ENCODE measurements around the gene GTF3C1. TPM values are rescaled to one million over a fixed set of nuclear protein-coding genes. Genes with fewer than 3 reads are reported as not detected.

Gene GTF3C1
- total and polyA plus RNA-seq, 2 of the 8 experiments (the other 6 are each of a cell fraction or from before 2014, with no cell fraction given), result 89.3 to 126 TPM

GRCh38 chr16:27596411-27596810 lies 46.7 kb upstream of the GTF3C1 start:
- CTCF ChIA-PET (ENCODE audit: partially characterized antibody), result interaction anchor here (0.6 to 4.6 kb wide), 6 partner anchors 8 to 102 kb away, joined by 3 to 19 read pairs (median 4); no protein-coding TSS in a partner anchor
- H3K56ac ChIP-seq (replicated peaks; ENCODE audit: insufficient read length, low read depth, low read length), result no peak overlapping the region
- no peak overlapping the region for H3K4me3 ChIP-seq (ENCODE audit: extremely low read depth in 1 of 4, insufficient read depth in 2 of 4, low read depth in 3 of 4, low read length in 4 of 4)
- no peak overlapping the region for H2BK15ac ChIP-seq (ENCODE audit: low read length)
- no peaks in the 10 kb centered on the region for H3K79me1 ChIP-seq (ENCODE audit: low read depth, low read length)
- H3K9ac ChIP-seq (replicated peaks in 1 of 4; ENCODE audit: extremely low read depth in 1 of 4, low read depth in 3 of 4, low read length in 3 of 4), result no peak overlapping the region
- DNase-seq (ENCODE audit: low read depth in 1 of 2, low spot score in 2 of 2) (no peak), FAIRE-seq (no peak)
- H3K23ac ChIP-seq (ENCODE audit: insufficient read length), result no peak overlapping the region
- no peak overlapping the region for H4K5ac ChIP-seq (ENCODE audit: insufficient read length, low read depth, low read length)
- no peak overlapping the region for H2BK20ac ChIP-seq (ENCODE audit: low read length)
- H3K4me1 ChIP-seq (replicated peaks in 1 of 4; ENCODE audit: control insufficient read depth in 3 of 4, insufficient read depth in 4 of 4, low read length in 3 of 4), result peaks cover 0 to 21% (median 8%) of the 10 kb centered on the region in 4 experiments; a peak in 6 of 7 replicates
- no peak overlapping the region for H2AK5ac ChIP-seq (ENCODE audit: low read depth, low read length)
- no peak overlapping the region for H3K4ac ChIP-seq (replicated peaks; ENCODE audit: insufficient read length, low read depth, low read length)
- H2BK5ac ChIP-seq (ENCODE audit: low read depth, low read length), result no peak overlapping the region
- no peak overlapping the region for H4K8ac ChIP-seq (ENCODE audit: extremely low read depth, insufficient read depth, low read length)
- H3K27me3 ChIP-seq (replicated peaks in 1 of 4; ENCODE audit: control insufficient read depth in 3 of 4, extremely low read depth in 1 of 4, insufficient read depth in 3 of 4, low read length in 3 of 4), result no peaks in the 10 kb centered on the region
- no peak overlapping the region for H2BK120ac ChIP-seq (replicated peaks; ENCODE audit: low read depth, low read length)
- H3K23me2 ChIP-seq (ENCODE audit: low read depth, low read length), result no peaks in the 10 kb centered on the region
- H3K79me2 ChIP-seq (ENCODE audit: control insufficient read depth in 1 of 2, insufficient read depth in 2 of 2, low read length in 2 of 2), result no peaks in the 10 kb centered on the region
- 77% methylated on average over 4 of the region's 4 CpGs; no CpG with 5 or more reads in 1 of the 2 experiments for WGBS, 2 experiments (ENCODE audit: extremely low coverage in 1 of 2, insufficient coverage in 1 of 2, insufficient read length in 1 of 2, insufficient replicate concordance in 2 of 2, low coverage in 1 of 2, low lambda C conversion rate in 2 of 2, missing lambda C conversion rate in 1 of 2)
- no peaks in the 10 kb centered on the region for H4K20me1 ChIP-seq (replicated peaks in 1 of 2; ENCODE audit: control insufficient read depth in 1 of 2, insufficient read depth in 2 of 2, low read length in 2 of 2)
- H2BK12ac ChIP-seq (ENCODE audit: low read depth, low read length), result no peak overlapping the region
- H3K36me3 ChIP-seq (ENCODE audit: control insufficient read depth in 2 of 4, insufficient read depth in 4 of 4, low read length in 3 of 4), result no peaks in the 10 kb centered on the region
- no peak overlapping the region for H3K14ac ChIP-seq (ENCODE audit: insufficient read length)
- H3K27ac ChIP-seq (ENCODE audit: low read depth, low read length), result no peak overlapping the region
- no peaks in the 10 kb centered on the region for H3K9me3 ChIP-seq (ENCODE audit: insufficient read depth in 2 of 2, low read depth in 1 of 2, low read length in 1 of 2)
- H4K91ac ChIP-seq (replicated peaks; ENCODE audit: insufficient read length, low read length), result no peak overlapping the region
- H2AFZ ChIP-seq (ENCODE audit: low read length), result no peak overlapping the region
- POLR2A ChIA-PET (ENCODE audit: partially characterized antibody), result no interaction called here
- no peak overlapping the region for H3K18ac ChIP-seq (ENCODE audit: extremely low read depth, low read length)
- no peak overlapping the region for H3K4me2 ChIP-seq (ENCODE audit: insufficient read depth in 1 of 2, low read depth in 2 of 2, low read length in 2 of 2)
- no peak for TF ChIP-seq EP300 (IDR thresholded peaks at IDR 0.05; ENCODE audit: borderline replicate concordance in 1 of 2, low read depth in 2 of 2, low read length in 2 of 2)
- TF ChIP-seq SIX5 (IDR thresholded peaks at IDR 0.05; ENCODE audit: low read depth, low read length), result no peak
- no peak for TF ChIP-seq TAF7 (optimal IDR thresholded peaks at IDR 0.05; ENCODE audit: borderline replicate concordance, low read depth, low read length)
- no peak for TF ChIP-seq FOSL1 (IDR thresholded peaks at IDR 0.05; ENCODE audit: insufficient read depth, low read depth, low read length)
- no peak for TF ChIP-seq NANOG (IDR thresholded peaks at IDR 0.05; ENCODE audit: insufficient read depth, low read depth, low read length, poor library complexity, severe bottlenecking)
- TF ChIP-seq RNF2 (IDR thresholded peaks at IDR 0.05; ENCODE audit: borderline replicate concordance, low read depth, low read length, missing control alignments, poor library complexity, severe bottlenecking), result no peak
- no peak for TF ChIP-seq POU5F1 (IDR thresholded peaks at IDR 0.05; ENCODE audit: low read depth, low read length)
- TF ChIP-seq EZH2 (IDR thresholded peaks at IDR 0.05; ENCODE audit: low read depth, low read length, severe bottlenecking), result no peak
- no peak for TF ChIP-seq RXRA (IDR thresholded peaks at IDR 0.05; ENCODE audit: insufficient read depth, low read depth, low read length)
- no peak for TF ChIP-seq CHD1 (IDR thresholded peaks at IDR 0.05; ENCODE audit: low read depth, low read length)
- no peak for TF ChIP-seq TAF1 (IDR thresholded peaks at IDR 0.05; ENCODE audit: low read depth, low read length)
- no peak for TF ChIP-seq RAD21 (IDR thresholded peaks at IDR 0.05 in 1 of 2, conservative IDR thresholded peaks at IDR 0.05 in 1 of 2; ENCODE audit: low read depth in 2 of 2, low read length in 2 of 2)
- TF ChIP-seq SP1 (IDR thresholded peaks at IDR 0.05; ENCODE audit: low read depth, low read length), result no peak
- TF ChIP-seq CHD2 (IDR thresholded peaks at IDR 0.05; ENCODE audit: low read length), result no peak
